HG02938 (cell line): ENCODE measurements around the gene DCHS2.

ENCODE experiments used
- ATAC-seq: cut with Tn5 transposase; IDR thresholded peaks from one replicate; pipeline ENCODE4 v1.9.1; 2021; ENCODE audit warnings: mild to moderate bottlenecking, moderate library complexity; ENCODE audit not compliant: unreplicated experiment

Gene DCHS2

DNA sequence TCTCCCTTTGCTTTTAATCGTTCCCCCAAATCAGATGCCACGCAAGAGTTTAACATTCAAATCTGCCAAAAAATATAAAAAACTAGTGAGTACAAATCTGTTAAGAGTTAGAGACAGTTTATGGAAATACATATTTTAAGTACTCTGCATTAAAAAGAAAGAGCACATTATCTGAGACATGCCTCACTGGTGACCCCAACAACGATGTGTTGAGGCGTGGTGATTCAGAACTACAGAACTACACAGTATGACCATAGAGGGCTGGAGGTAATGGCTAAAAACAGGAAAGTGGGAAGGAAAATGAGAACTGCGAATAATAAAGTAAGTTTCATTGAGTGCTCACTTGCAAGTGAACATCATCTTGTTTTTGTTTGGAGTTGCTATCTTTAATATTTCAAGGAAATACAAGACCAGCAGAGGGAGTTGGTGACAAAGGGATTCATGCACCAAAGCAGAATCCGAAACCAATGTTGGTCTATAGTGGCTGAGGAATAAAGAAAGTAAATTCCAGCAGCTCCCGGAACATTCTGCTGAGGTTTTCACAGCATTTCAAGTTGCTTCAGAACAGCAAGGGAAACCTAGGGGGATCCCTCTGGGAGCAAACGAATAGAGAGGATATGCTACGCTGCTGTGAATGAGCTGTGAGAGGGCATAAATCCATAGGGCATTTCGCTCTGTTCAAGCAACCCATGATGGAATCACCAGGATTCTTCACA is 92.2 kb downstream of the DCHS2 start:
- no peak for ATAC-seq

DNA sequence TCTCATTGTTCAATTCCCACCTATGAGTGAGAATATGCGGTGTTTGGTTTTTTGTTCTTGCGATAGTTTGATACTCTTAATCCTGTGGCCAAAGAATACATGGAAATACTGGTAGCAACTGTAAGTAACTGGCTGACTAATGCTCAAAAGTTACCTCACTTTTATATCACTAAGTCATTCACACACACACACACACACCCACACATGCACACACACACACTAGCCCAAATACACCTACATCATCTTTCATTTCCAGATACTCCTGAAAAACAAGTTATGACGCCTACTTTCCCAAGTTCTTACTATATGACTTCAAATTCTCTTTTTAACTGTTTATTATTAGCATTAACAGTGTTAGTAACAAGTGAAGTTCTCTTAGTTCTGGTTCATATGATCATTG is 101.3 kb downstream of the DCHS2 start:
- no peak for ATAC-seq

- ATAC-seq = no peak
Measured at GRCh38 chr4:154389148-154389547, 102.5 kb downstream of the DCHS2 start.

DNA sequence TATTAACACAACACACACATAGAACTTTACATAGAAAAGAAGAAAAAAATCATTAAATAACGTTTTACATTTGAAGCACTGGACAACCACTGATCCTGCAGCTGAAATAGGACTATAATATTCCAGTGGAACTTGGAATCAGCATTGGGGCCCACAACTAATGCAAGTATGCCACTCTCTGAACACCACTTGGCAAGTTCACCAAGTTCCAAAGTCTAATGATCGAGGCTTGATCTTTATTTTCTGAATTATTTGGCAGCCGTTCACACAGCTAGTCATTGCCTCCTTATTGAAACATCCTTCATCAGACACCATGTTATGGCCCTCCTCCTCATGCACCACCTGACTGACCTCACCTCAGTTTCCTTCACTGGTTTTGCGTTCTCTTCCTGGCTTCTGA is 107.6 kb downstream of the DCHS2 start:
- ATAC-seq = no peak

DNA sequence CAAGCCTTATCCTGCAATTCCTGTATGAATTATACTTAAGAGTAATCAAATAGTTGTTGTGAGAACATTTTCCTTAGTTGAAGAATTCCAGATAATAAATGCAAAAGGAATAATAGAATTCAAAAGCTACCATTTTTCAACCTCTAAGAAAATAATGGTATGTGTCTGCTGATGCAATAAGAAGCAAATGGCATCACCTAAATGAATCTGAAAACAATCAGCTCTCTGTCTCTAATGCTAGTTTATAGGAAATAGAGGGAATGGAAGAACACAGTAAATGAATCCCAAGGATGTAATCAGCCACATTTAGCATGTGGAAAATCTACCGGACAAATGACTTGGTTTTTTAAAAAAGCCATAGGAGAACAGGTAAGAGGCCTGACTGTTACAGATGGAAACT is 115.1 kb downstream of the DCHS2 start:
- ATAC-seq = no peak

DNA sequence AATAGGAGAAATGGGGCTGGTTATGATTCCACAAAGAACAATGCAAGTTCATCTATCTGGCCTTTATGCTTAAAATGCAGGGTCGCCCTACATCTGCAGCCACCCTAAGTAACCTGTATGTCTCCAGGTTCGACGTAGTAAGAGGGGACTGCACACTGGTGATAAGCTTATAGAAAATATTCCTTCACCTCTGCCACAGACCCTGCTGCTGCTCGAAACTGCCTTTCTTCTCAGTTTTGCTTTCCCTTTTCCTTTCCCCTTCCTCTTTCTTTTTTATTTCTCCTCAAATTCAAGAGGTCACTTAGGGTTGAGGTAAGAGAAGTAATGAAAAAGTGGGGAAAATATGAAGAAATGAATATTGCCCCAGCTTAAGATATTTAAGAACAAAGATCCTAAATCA is 123.5 kb downstream of the DCHS2 start:
- ATAC-seq = no peak

DNA sequence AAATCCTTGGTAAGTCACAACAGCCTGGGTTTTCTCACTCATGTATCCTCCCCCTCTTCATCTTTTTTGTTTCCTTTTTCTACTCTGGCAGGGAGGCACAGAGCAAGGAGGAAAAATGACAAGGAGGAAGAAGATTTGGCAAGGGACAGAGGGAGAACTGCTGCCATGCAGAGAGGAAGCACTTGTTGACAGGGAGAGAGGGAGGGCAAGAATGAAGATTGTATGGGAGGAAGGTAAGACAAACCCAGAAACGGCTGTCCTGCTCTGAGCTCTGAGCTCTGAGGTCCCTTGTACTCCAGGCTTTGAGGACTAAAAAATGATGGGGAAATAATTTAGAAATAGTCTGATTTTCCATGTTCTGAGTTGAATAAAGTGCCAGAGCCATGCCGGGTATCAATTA is 123.9 kb downstream of the DCHS2 start:
- no peak for ATAC-seq

DNA sequence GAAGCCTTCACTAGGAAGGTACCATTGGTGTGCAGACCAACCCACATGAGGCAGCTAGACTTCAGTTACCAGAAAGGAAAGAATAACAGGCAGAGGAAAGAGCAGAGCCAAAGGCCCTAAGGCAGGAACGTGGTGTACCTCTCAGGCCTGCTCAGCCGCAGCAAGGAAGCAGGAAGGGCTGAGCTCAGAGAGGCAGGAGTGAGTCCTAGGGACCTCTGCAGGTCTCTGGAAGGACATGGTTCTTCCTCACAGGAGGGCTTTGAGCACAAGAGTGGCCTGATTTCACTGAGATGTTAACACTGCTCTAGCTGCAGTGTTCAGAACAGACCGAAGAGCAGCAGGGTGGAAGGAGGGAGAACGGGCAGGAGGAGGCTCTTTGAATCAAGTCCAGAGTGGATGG is 124.6 kb downstream of the DCHS2 start:
- no peak for ATAC-seq

- no peak for ATAC-seq
Measured at GRCh38 chr4:154364066-154364845, 127.3 kb downstream of the DCHS2 start.

- ATAC-seq = no peak
Measured at GRCh38 chr4:154361450-154361849, 130.1 kb downstream of the DCHS2 start.

DNA sequence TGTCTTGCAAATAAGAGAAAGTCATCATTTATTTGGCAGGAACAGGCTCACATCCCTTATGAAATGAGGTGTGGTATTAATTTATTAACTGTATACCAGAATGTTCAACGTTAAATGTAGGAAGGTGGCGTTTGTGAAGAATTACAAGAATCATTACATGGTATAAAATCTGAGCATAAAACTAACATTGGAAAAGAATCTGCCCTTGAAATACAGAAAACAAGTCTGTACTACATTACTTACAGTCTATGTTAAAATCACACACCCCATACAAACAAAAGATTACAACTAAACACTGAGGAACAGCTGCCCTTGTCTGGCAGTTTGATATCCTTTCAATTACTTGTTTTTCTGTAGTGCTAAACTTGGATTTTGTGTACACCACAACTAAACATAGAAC is 131.1 kb downstream of the DCHS2 start:
- no peak for ATAC-seq

- ATAC-seq = no peak
Measured at GRCh38 chr4:154354883-154355282, 136.7 kb downstream of the DCHS2 start.

- ATAC-seq = peak; percentile 53
Measured at GRCh38 chr4:154349829-154350228, 141.8 kb downstream of the DCHS2 start.

DNA sequence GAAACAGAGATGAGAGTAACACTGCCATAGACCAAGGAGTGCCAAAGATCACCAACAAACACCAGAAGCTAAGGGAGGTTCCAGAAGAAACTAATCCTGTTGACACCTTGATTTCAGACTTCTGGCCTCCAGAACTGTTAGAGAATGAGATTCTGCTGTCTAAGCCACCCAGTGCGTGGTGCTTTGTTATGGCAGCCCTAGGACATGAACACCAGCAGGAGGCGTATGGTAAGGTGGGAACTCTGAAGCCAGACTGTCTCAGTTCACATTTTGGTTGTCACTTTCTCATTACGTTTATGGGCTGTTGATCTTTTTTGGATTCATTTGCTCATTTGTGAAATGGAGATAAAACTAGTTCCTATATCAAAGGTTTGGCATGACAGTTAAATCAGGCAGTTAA is 142.9 kb downstream of the DCHS2 start:
- no peak for ATAC-seq

- no peak for ATAC-seq
Measured at GRCh38 chr4:154345359-154345758, 146.2 kb downstream of the DCHS2 start.

DNA sequence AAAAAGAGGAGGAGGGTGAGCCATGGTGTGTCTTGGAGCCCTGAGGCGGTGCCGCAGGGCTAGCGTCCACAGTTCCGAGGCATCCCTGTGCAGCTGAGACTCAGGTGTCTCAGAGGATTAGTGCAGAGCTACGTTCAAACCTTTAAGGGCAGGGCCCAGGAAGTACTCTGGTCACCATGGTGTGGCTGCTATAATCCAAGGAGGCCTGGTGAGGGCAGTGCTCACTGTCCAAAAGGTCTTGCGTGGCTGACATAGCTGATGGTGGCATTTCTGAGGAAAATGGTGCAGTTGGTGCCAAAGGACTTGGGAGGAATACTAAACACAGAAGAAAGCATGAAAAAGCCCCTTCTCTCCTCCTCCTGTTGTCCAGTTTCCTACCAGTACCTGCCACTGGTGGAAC is 146.9 kb downstream of the DCHS2 start:
- ATAC-seq = peak; percentile 70

- ATAC-seq = no peak
Measured at GRCh38 chr4:154343651-154344050, 147.9 kb downstream of the DCHS2 start.

- ATAC-seq = no peak
Measured at GRCh38 chr4:154341448-154341847, 150.2 kb downstream of the DCHS2 start.

GRCh38 chr4:154335588-154335987 is 156.0 kb downstream of the DCHS2 start:
- no peak for ATAC-seq

GRCh38 chr4:154332681-154333421 is 158.7 kb downstream of the DCHS2 start:
- ATAC-seq = peak; percentile 73

GRCh38 chr4:154329939-154330338 is 161.7 kb downstream of the DCHS2 start:
- ATAC-seq = no peak
